Measurements from ENCODE around the gene APOL5. TPM values are rescaled to one million over a fixed set of nuclear protein-coding genes. Genes with fewer than 3 reads are reported as not detected.

Gene APOL5
- total and polyA plus RNA-seq, 9 of the 15 experiments (the other 6 are each of a cell fraction or from before 2014, with no cell fraction given), result not detected

GRCh38 chr22:35721960-35722359, 4.3 kb downstream of the APOL5 start (continued):
- TF ChIP-seq RREB1 (CRISPR knock-in tag; IDR thresholded peaks at IDR 0.05) (no peak), YY1 (IDR thresholded peaks at IDR 0.05; ENCODE audit: borderline replicate concordance in 1 of 3, control insufficient read depth in 1 of 3, extremely low read depth in 1 of 3, insufficient read depth in 3 of 3, insufficient read length in 1 of 3, insufficient replicate concordance in 2 of 3, low read depth in 1 of 3, low read length in 2 of 3) (peak in 1 of 3 experiments; percentile 25), C11orf30 (IDR thresholded peaks at IDR 0.05; ENCODE audit: low read depth) (no peak), ZNF232 (CRISPR knock-in tag; IDR thresholded peaks at IDR 0.05) (no peak), ZNF146 (CRISPR knock-in tag; IDR thresholded peaks at IDR 0.05; ENCODE audit: unreplicated experiment) (no peak), TSHZ1 (CRISPR knock-in tag; IDR thresholded peaks at IDR 0.05) (no peak), MAFG (tag; conservative IDR thresholded peaks at IDR 0.05) (no peak)
